ENCODE measurements around the gene SAMD4B.
A peak's percentile ranks its signal among the peaks of the same experiment; 100 is the strongest.

Gene SAMD4B, protein sequence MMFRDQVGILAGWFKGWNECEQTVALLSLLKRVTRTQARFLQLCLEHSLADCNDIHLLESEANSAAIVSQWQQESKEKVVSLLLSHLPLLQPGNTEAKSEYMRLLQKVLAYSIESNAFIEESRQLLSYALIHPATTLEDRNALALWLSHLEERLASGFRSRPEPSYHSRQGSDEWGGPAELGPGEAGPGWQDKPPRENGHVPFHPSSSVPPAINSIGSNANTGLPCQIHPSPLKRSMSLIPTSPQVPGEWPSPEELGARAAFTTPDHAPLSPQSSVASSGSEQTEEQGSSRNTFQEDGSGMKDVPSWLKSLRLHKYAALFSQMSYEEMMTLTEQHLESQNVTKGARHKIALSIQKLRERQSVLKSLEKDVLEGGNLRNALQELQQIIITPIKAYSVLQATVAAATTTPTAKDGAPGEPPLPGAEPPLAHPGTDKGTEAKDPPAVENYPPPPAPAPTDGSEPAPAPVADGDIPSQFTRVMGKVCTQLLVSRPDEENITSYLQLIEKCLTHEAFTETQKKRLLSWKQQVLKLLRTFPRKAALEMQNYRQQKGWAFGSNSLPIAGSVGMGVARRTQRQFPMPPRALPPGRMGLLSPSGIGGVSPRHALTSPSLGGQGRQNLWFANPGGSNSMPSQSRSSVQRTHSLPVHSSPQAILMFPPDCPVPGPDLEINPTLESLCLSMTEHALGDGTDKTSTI

GRCh38 chr19:39341719-39342604 lies at the start of gene SAMD4B:
Gene SAMD4B, plus strand, starts transcription at chr19:39342421. Its CDS starts 14,473 bp downstream, at chr19:39356894.
- TF ChIP-seq, protein P1, sequence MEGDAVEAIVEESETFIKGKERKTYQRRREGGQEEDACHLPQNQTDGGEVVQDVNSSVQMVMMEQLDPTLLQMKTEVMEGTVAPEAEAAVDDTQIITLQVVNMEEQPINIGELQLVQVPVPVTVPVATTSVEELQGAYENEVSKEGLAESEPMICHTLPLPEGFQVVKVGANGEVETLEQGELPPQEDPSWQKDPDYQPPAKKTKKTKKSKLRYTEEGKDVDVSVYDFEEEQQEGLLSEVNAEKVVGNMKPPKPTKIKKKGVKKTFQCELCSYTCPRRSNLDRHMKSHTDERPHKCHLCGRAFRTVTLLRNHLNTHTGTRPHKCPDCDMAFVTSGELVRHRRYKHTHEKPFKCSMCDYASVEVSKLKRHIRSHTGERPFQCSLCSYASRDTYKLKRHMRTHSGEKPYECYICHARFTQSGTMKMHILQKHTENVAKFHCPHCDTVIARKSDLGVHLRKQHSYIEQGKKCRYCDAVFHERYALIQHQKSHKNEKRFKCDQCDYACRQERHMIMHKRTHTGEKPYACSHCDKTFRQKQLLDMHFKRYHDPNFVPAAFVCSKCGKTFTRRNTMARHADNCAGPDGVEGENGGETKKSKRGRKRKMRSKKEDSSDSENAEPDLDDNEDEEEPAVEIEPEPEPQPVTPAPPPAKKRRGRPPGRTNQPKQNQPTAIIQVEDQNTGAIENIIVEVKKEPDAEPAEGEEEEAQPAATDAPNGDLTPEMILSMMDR (IDR thresholded peaks at IDR 0.05; ENCODE audit: low read depth, low read length, missing control alignments), result peak; percentile 43
- DNase-seq (ENCODE audit: low read depth), result peak; percentile 90
- in situ Hi-C loops (cut with HindIII; ENCODE audit: low sequenced_read_pairs), result no loop called here
- H3K4me3 ChIP-seq (ENCODE audit: low read depth, low read length), result peak within 1 kb of the TSS; percentile 97

- in situ Hi-C loops (cut with HindIII; ENCODE audit: low sequenced_read_pairs), result no loop called here
- no peak overlapping the region for H3K4me3 ChIP-seq (ENCODE audit: low read depth, low read length)
- TF ChIP-seq, protein P1 (IDR thresholded peaks at IDR 0.05; ENCODE audit: low read depth, low read length, missing control alignments), result no peak
- no peak for DNase-seq (ENCODE audit: low read depth)
Observed at GRCh38 chr19:39293394-39293793, 48.8 kb upstream of the SAMD4B start.

DNA sequence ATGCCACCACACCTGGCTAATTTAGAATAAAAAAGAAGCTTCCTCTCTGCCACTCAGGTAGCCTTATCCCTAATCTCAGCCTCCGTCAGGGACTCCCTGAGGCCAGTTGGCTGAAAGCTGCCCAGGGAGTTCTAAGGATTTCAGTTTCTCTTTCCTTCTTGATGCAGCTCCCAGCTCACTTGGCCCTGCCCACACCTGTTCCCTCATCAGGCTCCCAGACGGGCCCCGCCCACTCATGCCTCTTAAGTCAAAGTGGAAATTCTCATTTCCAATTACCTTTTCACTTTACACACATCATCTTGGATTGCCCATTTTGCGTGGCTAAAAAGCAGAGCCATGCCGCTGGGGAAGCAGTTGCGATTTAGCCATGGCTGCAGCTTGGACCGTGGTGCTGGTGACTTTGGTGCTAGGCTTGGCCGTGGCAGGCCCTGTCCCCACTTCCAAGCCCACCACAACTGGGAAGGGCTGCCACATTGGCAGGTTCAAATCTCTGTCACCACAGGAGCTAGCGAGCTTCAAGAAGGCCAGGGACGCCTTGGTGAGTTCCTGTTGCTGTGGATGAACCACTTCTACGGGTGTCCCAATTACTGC lies 46.1 kb upstream of the SAMD4B start, which contains the start of gene IFNL1:
Gene IFNL1, plus strand, starts transcription at position 353 of the 591 bp plus-strand sequence. Its CDS starts 15 bp downstream, at position 368.
- no peak for DNase-seq (ENCODE audit: low read depth)
- H3K4me3 ChIP-seq (ENCODE audit: low read depth, low read length), result no peak within 1 kb of the TSS
- in situ Hi-C loops (cut with HindIII; ENCODE audit: low sequenced_read_pairs), result no loop called here
- TF ChIP-seq, protein P1 (IDR thresholded peaks at IDR 0.05; ENCODE audit: low read depth, low read length, missing control alignments), result no peak

DNA sequence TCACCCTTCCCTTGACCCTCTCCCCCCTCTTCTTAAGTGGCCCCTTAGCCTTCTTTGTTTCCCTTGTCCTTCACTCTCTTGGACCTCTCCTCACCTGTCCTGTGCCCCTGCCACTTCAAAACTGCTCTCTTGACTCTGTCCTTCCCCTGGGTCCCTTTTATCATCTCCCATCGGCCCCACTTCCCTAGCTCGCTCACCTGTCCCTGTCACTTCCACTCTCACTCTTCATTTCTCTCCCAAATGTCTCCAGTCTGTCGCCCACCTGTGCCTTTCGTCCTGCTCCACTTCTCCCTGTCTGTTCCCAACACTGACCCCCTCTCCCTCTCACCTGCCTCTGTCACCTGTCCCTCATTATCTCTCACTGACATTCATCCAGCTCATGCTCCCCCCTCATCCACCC lies 45.3 kb upstream of the SAMD4B start:
- TF ChIP-seq, protein P1 (IDR thresholded peaks at IDR 0.05; ENCODE audit: low read depth, low read length, missing control alignments), result no peak
- in situ Hi-C loops (cut with HindIII; ENCODE audit: low sequenced_read_pairs), result no loop called here
- no peak for DNase-seq (ENCODE audit: low read depth)
- H3K4me3 ChIP-seq (ENCODE audit: low read depth, low read length), result no peak overlapping the region

- no peak for DNase-seq (ENCODE audit: low read depth)
- H3K4me3 ChIP-seq (ENCODE audit: low read depth, low read length), result no peak overlapping the region
Observed at GRCh38 chr19:39297931-39298634, 44.1 kb upstream of the SAMD4B start.

More at GRCh38 chr19:39297931-39298634, 44.1 kb upstream of the SAMD4B start:
- in situ Hi-C loops (cut with HindIII; ENCODE audit: low sequenced_read_pairs), result no loop called here
- TF ChIP-seq, protein P1 (IDR thresholded peaks at IDR 0.05; ENCODE audit: low read depth, low read length, missing control alignments), result no peak

All from astrocyte of the cerebellum (primary cell).